Measurements from ENCODE around the gene CHTF18.
"Not testable (repeated sequence)": the region's sequence is repeated elsewhere in the genome, so short reads cannot be mapped to it uniquely, and the experiment has no call there.

Gene CHTF18

GRCh38 chr16:788399-789126, at the start of gene CHTF18:
TSS of gene CHTF18 (plus strand) at chr16:788620. CDS start at chr16:788685, 65 bp downstream.
- peak; percentile 53 to 58 for DNase-seq

- no peak for DNase-seq
Measured at GRCh38 chr16:739560-740458, 48.6 kb upstream of the CHTF18 start.

GRCh38 chr16:740459-740763, 48.0 kb upstream of the CHTF18 start:
- no peak for DNase-seq

GRCh38 chr16:740764-741505, 47.5 kb upstream of the CHTF18 start, which contains the start of gene CIAO3:
TSS of gene CIAO3 (minus strand) at chr16:740997. CDS start at chr16:740985, 12 bp downstream.
- peak; percentile 24 to 44 for DNase-seq

- no peak for DNase-seq
Measured at GRCh38 chr16:741986-742629, 46.3 kb upstream of the CHTF18 start.

GRCh38 chr16:742894-743293, 45.5 kb upstream of the CHTF18 start:
- not testable (repeated sequence) for DNase-seq

- no peak for DNase-seq
Measured at GRCh38 chr16:743794-744500, 44.5 kb upstream of the CHTF18 start.

- no peak for DNase-seq
Measured at GRCh38 chr16:745739-746138, 42.7 kb upstream of the CHTF18 start.

GRCh38 chr16:746637-747036, 41.8 kb upstream of the CHTF18 start:
- no peak for DNase-seq

GRCh38 chr16:747978-748746, 40.3 kb upstream of the CHTF18 start:
- no peak for DNase-seq

GRCh38 chr16:749010-749409, 39.4 kb upstream of the CHTF18 start:
- no peak for DNase-seq

GRCh38 chr16:750485-750884, 37.9 kb upstream of the CHTF18 start:
- DNase-seq, result no peak

- no peak for DNase-seq
Measured at GRCh38 chr16:751152-752006, 37.0 kb upstream of the CHTF18 start.

GRCh38 chr16:752007-752312, 36.5 kb upstream of the CHTF18 start:
- DNase-seq, result no peak

- DNase-seq, result not testable (repeated sequence)
Measured at GRCh38 chr16:754121-754607, 34.3 kb upstream of the CHTF18 start.

GRCh38 chr16:754656-755055, 33.8 kb upstream of the CHTF18 start:
- peak in 1 of 2 experiments; percentile 12 for DNase-seq

GRCh38 chr16:756428-756827, 32.0 kb upstream of the CHTF18 start:
- DNase-seq, result no peak

- DNase-seq, result no peak
Measured at GRCh38 chr16:759110-759910, 29.1 kb upstream of the CHTF18 start.

GRCh38 chr16:760065-760464, 28.4 kb upstream of the CHTF18 start:
- DNase-seq, result no peak

Data from Kasumi-1 (cell line).